GM12874 (cell line): ENCODE measurements around the gene AMZ1.

Experiments
- CTCF ChIP-seq: IDR thresholded peaks from 2 replicates; pipeline ENCODE4 v1.5.1; 2011; ENCODE audit warnings: low read depth, mild to moderate bottlenecking, control low read depth, low read length, moderate library complexity; ENCODE audit not compliant: insufficient read depth

The AMZ1 gene

GRCh38 chr7:2646680-2647571 lies 41.1 kb upstream of the AMZ1 start:
- no peak for TF ChIP-seq CTCF

DNA sequence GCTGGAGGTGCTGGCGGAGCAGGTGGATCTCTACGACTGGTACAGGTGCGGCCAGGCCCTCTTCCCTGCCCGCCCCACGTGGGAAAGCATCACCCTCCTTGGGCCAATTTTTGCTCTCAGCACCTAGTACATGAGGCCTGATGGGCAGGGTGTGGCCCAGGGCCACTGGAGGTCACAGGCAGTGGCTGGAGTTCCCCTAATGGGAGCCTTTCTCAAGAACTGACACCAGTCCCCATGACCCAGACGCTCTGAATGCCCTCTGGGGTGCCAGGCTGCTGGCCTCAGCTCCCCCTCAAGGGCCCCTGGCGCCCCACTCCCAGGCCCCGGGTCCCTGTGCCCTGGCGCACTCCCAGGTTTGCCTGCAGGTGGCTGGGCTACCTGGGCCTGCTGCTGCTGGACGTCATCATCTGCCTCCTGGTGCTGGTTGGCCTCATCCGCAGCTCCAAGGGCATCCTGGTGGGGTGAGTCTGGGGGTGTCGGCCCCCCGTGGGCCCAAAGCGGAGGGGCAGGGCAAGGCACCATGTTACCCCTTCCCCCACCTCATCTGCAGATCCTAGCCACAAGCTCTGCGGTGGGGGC lies 40.3 kb upstream of the AMZ1 start:
- no peak for TF ChIP-seq CTCF

DNA sequence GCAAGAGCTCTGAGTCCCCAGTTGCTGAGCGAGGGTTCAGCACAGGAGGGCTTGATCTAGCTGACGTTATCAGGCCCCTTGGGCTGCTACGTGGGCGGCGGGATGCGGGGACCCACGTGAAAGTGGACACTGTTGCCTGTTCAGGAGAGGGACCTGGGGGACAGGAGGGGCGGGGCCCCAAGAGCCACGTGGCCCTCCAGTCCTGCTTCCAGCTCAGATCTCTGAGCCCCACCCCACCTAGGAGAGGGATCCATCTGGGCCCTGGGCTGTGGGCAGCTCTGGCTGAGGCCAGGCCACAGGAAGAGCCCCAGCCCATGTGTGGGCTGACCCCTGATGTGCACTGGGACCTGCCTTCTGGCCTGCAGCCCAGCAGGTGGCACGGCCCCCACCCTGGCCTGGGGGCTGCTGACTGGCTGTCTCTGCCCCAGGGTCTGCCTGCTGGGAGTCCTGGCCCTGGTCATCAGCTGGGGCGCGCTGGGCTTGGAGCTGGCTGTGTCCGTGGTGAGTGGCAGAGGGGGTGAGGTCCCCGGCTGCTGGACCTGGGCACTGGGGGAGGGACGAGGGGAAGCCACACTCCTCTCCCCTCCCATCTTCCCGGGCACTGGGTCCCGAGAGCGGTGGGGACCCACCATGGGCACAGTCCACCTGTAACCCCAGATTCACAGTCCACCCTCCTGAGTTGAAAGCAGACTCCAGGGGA lies 38.7 kb upstream of the AMZ1 start:
- TF ChIP-seq CTCF, result no peak

GRCh38 chr7:2649991-2650390 lies 38.0 kb upstream of the AMZ1 start:
- TF ChIP-seq CTCF, result no peak

- no peak for TF ChIP-seq CTCF
Measured at GRCh38 chr7:2650451-2650850, 37.6 kb upstream of the AMZ1 start.

DNA sequence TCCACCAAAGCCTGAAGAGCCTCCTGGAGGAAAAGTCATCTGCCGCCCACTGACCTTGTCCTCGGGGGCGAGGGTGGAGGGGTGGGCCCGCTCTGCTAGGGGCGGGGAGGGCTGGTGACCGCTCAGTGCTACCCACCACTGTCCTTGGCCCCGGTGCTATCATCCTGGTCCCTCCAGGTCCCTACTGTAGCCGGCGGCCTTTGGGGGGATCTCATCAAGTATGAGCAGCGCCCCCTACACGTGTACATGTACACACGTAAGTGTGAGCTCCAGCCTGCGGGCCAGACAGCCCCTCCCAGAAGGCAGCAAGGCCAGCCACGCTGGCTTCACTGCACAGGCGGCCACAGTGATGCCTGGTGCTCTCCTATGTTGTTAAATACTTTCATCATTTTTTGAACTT lies 36.7 kb upstream of the AMZ1 start:
- TF ChIP-seq CTCF, result no peak
